Hematopoietic multipotent progenitor cell treated with erythropoietin and hydrocortisone succinate and interleukin-3 and kit ligand, for 17 days (in vitro differentiated cells): Measurements from ENCODE around the gene CLCA2.
A peak's percentile ranks its signal among the peaks of the same experiment; 100 is the strongest.

Experiments
- DNase-seq: peaks from one replicate; pipeline ENCODE4 v3.0.0-alpha.2; 2015; ENCODE audit warnings: low spot score

Gene CLCA2

DNA sequence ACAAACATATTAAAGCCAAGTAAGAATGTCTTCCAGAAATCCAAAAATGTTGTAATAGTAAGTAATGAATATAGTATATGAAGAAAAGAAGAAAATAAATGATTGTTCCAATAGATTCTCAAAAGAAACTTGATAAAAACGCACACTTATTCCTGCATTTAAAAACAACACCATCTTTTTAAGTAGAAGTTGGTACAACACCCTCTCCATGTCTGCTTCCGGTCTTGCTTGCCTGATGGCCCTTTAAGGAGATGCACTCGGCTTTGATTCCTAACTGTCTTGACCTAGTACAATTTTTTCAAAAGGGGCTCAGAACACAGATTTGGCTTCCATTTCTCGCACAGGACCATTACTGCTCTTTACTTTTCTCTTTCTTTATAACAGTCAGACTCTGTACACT is 53.7 kb downstream of the CLCA2 start:
- DNase-seq: no peak

DNA sequence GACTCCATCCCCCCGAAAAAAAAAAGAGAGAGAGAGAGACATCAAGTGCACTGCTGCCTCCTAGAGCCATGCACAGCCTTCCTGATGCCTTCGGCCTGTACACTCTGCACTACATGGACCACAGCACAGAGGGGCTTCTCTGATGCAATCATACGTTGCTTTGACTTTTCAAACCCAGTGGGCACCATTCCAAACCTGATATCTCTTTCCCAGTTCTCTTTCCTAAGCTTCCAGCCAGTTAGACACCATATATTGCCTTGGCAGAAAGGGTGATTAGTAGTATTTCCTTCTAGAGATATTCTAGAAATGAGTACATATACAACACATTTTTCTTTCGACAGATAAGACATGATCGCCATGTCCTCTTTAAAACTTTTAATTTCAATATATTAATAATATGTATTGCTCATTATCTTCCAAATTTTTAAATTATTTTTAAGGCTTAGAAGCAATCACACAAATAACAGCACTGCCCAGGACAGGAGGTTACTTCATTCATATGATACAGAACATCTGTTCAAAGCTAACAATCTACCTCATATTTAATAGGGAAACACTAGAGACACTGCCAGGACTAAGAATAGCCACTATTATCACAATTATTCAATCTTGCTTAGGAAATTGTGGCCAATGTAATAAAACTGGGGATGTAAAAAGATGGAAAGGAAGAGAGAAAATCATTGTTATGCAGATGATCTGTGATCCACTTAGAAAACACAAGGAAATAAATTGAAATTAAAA is 54.6 kb downstream of the CLCA2 start:
- DNase-seq: no peak

DNA sequence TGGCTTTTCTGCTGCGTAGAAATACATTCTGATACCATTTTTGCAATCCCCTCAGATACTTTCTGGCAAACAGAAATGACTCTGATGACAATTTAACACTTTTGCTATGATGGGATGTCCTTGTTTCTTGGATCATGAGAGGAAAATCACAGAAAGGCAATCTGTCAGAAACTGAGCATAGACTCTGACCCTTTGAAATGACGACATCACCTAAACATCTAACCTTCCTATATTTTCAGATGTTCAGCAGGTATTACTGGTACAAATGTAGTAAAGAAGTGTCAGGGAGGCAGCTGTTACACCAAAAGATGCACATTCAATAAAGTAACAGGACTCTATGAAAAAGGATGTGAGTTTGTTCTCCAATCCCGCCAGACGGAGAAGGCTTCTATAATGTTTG is 58.0 kb downstream of the CLCA2 start:
- DNase-seq: no peak

DNA sequence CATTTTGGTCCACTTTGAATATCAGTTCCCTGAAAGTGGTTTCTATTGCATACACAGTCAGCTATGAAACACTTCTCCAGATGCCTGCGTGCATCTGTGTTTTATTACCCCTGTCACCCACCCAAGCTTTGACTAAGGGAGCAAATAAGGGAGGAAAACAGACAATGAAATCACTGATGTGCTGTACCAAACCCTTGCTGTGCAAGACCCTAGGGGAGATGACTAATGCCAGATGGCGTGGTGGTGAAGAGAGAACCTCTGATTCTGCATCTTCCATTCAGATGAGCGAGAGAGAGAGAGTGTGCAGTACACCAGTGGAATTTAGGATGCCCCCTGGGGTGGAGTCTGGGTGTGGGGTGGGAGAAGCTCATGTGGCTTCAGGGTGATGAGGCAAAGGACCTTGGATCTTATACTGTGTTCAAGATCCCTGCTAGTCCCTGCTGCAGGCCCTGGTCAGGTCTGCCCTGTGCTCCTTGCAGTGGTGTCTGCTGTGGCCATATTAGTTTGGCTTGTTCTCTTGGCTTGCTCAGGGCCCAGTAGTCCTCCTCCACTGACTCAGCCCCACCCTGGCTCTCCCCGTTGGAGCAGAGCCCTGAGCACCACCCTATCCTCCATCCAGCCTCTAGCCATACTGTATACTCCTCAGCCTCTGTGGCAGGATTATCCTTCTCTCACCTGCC is 63.3 kb downstream of the CLCA2 start:
- no peak for DNase-seq

DNA sequence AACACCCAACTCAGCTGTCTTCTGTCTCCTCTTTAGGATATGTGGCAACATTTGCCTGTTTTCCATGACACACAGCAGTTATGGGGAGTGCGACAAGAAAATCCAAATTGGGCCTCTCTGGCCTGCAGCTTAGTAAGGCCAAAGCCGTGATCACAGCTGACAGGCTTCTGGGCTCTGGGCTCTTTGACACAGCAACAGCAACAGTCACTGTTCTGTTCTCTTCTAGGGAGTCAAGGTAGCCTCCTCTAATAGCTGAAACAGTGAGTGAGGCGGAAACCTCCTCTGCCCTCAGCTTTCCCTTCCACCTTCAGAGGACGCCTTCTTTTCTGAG is 63.8 kb downstream of the CLCA2 start:
- DNase-seq: no peak

DNA sequence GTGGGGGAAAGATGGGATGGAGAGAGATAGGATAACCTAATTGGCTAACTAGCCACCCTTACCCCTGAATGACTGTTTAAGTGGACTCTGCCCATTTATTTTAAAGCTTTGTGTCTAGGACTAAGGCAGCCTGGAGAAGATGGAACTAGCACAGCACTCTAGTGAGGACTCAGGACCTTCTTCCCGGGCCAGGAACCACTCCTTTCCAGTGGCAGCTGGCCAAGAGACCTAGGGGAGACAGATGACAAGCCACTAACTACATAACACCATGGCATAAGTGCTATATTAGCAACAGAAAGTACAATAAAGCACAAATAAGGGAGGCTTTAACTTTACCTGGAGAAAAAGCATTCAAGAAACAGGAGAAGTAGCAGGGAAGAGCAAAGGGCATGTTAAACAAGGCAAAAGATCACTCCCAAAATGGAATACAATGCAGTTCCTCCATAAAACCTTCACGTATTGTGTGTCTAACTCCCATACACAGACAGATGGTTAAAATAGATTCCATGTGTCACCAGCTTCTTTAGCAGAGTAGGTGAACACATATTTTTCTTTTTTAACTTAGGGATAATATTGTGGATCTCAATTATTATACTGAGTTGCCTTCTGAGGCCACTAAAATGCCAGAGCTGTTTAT is 65.4 kb downstream of the CLCA2 start:
- DNase-seq: no peak

DNA sequence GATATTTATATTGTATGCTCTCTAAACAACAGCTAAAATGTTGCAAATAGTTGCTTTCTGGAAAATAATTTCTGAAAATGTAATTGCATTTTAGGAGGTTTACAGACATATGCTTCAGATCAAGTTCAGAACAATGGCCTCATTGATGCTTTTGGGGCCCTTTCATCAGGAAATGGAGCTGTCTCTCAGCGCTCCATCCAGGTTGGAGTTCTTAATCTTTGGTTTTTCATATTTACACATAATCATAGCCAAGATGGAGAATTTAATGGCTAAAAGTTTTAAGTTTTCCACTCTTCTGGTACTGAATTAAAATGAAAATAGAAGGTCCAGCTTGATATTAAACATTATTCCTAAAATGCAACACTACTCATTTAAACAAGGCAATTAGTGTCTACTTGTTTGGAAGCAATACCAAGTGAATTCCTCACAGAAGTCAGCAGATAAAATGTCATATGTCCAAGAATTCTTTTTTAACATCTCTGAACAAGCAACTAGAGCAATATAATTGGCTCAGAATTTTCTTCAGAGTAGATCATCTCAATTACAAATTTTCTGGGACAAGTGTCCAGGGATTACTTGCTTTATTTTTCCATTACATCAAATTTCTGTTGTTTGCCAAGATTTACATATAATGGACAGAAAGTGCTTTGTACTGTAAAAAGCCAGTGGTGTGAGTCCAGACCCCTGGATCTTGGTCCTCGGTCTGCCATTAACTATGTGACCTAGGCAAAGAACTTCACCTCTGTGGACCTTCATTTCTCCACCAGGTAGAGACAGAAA is 67.4 kb downstream of the CLCA2 start:
- no peak for DNase-seq

DNA sequence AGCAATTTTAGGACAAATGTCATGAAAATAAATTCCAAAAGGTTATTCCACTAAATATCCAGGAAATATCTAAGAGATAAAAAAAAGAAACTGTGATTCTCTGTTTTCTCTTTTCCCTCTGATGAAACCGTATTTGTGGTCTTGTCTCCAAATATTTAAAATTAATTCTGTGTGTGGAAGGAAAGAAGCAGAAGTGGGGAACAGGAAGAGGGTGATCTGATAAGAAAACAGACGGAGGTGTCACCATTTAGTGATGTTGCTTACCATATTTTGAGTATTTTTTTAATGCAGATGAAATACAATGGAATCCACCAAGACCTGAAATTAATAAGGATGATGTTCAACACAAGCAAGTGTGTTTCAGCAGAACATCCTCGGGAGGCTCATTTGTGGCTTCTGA is 74.3 kb downstream of the CLCA2 start:
- no peak for DNase-seq

DNA sequence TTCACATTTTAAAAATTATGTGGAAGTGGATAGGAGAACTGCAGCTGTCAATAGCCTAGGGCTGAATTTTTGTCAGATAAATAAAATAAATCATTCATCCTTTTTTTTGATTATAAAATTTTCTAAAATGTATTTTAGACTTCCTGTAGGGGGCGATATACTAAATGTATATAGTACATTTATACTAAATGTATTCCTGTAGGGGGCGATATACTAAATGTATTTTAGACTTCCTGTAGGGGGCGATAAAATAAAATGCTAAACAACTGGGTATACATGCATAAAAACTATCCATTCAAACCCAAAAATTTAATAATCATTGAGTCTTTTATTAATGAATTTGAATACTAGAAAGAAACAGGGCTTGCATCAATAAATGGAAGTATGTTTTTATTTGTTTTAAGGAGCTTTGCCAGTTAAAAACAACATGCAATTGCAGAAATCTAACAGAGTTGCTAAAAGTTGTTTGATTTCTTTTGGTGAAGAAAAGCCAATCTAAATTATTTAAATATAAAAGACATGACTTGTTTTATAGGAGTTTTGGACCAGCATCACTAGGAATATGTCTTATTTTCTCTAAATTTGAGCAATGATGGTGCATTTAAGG is 76.1 kb downstream of the CLCA2 start:
- peak; percentile 72 for DNase-seq

DNA sequence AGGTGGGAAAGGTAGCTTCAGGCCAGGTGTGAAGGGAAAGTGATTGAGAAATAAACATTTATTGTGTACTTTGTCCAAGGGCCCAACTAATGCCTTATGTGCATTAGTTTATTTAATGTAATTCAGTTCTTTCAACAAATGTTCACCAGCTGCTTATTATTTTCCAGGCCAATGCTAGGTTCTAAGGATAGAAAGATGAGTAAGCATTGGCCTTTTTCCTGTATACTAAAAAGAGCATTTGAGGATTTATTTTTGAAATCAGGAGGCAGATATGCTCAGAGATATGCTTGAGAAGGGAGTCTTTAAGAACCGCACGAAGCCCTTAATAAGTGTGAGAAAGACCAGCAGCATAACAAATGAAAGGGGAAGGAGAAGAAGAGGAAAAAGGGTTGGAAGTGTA is 76.7 kb downstream of the CLCA2 start:
- DNase-seq: no peak

DNA sequence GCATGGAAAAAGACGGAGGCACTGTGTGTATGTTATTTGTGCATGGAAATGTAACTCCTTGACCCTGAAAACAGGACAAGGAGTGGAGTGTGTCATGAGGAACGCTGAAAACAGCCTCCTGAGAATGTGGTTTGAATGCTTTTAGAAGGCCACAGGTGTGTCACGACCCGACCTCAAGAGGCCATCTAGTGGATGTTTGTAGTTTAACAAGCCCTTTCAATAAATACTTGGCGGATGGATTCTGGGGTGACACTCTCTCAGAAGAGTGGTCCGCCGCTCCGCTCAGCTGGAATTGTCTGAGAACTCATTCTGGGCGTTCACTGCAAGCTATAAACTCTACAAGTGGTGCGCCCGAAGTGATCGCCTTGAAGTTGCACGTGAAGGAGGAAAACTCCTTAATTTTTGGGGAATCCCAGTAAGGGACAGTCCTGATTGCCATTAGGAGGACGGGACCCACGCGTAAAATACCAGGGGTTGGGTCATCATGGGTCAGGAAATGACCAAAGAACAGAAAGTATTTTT is 78.2 kb downstream of the CLCA2 start:
- DNase-seq: peak; percentile 22

DNA sequence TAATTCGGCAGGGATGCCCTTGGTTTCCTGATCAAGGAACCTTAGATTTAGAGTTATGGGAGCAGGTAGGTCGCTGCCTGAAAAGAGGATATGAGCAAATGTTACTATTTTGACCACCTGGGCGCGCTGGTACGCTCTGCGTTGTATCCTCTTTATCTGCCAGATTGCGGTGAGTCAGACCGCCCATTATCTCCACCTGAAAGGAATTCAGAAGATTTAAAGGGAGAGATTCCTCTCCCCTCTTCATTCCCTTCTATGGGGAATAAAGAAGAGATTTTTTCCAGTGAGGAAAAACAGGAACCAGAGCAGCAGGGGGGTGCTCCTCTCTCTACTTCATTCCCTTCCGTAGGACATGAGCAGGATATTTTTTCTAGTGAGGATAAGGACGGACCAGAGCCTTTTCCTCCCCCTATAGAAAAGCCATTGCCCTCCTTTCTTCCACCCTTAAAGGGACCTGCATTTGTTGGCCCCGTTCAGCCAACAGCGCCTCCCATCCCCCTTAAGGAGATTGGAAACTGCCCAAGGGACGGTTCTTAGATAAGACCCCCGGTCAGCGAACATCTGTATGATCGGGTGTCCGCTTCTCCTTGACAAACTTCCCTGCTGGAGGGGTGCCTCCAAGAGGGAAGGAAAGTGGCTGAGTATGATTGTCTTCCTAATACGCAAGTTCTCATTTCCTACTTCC is 78.9 kb downstream of the CLCA2 start:
- no peak for DNase-seq

DNA sequence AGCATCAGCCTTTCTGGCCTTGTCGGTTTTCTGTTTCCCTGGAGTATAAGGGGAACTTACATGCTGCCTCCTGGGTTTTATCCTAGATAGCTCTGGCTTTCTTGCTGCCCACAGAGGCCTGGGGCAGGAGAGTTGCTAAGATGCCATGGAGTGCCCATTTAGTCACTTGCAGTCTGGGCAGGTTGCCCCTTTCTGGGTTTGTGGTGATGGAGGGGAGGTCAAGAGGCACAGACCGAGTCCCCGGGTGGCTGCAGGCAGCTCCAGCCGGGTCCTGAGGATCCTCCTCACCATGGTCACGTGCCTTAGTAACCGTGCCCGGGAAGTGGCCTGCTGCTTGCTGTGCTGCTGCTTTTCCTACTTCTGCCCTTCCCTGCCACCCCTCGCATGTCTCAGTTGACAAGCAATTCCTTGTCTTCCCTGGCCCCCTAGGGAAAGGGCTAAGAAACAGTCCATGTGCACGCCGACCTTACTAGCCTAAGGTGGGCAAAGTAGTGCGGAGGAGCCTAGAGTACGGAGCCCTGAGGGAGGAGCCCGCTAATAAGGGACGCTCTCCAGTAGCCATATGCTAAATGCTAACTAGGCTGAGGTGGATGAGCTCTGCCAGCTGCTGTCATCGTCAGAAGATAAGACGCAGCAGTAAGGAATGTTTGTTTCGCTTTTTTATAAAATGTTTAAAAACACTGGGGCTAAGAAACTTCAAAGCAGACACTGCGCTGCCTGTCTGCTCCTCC is 79.6 kb downstream of the CLCA2 start:
- DNase-seq: no peak

DNA sequence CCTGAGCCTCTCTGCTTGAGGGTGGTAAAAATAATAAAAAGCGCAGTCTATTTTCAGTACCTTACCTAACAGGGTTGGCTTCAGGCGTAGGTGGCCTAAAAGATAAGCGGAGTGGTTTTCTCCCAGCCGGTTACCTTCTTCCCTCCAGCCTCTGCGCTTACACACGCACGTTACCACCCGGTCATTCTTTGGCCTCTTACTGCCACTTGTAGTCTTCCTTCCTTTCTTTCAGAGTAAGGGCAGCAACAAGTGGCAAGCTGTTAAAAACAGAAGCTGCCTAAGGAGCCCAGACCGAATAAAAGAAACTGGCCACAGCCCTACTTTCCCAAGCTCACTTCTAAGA is 80.1 kb downstream of the CLCA2 start:
- DNase-seq: no peak

DNA sequence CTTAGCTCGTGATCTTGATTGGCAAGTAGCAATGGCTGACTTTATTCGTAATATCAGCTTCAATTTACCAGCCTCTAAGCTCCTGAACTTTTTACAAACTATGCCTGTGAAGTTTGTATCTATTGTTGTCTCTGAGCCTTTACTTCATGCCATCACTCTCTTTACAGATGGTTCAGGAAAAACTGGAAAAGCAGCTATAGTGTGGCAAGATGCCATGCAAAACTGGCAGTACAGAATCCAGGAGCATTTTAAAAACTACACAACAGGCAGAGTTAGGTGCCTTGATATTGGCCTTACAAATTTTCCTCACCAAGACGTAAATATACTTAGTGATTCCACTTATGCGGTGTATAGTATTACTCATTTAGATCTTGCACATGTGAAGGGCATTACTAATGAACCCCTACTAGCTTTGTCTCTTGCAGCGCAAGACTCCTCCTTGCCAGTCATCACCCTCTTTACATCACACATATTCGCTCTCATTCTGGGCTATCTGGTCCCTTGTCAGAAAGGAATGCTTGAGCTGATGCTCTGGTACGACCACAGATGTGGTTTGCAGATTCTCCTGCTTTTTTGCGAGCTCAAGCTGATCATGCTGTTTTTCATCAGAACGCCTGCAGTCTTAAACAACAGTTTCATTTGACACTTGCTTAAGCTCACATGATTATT is 81.1 kb downstream of the CLCA2 start:
- DNase-seq: no peak

DNA sequence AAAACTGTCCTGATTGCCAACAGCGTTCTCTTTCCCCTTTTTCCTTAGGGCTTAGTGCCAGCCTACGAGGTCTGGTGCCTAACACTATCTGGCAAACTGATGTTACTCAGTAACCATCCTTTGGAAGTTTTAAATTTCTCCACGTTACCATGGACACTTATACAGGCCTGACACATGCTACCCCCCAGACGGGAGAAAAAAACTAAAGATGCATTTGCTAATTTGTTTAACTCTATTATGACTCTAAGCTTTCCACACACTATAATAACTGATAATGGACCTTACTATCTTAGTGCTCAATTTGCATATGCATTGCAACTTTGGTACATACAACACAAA is 81.6 kb downstream of the CLCA2 start:
- DNase-seq: no peak
